NCI-H2171 treated with DMSO at 0.1 percent for 48 hours (cell line): ENCODE data around the gene LCT.
"Not testable (repeated sequence)": the region's sequence is repeated elsewhere in the genome, so short reads cannot be mapped to it uniquely, and the experiment has no call there.

ENCODE experiments used
- DNase-seq: peaks from one replicate; lab custom pipeline; 2025; lab: John Stamatoyannopoulos, UW

The LCT gene

GRCh38 chr2:135797497-135798274 is 39.3 kb downstream of the LCT start:
- peak; percentile 79 for DNase-seq

DNA sequence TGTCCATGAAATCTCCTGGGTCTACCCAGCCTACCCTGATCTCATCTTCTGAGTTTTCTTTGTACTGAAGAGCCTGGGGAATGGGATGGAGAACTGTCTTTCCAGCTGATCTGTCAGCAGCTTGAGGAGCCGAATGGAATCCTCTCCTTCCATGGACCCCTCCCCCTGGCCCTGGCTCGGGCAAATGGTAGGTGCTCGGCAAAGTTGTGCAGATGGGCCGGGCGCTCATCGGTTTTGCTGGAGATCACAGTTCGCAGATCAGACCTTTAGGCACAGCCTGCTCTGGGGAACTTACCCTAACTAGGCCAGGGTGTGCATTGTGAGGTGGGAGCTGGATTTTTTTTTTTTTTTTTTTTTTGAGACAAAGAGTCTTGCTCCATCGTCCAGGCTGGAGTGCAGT is 40.4 kb downstream of the LCT start:
- no peak for DNase-seq

- not testable (repeated sequence) for DNase-seq
Observed at GRCh38 chr2:135795641-135796040, 41.3 kb downstream of the LCT start.

DNA sequence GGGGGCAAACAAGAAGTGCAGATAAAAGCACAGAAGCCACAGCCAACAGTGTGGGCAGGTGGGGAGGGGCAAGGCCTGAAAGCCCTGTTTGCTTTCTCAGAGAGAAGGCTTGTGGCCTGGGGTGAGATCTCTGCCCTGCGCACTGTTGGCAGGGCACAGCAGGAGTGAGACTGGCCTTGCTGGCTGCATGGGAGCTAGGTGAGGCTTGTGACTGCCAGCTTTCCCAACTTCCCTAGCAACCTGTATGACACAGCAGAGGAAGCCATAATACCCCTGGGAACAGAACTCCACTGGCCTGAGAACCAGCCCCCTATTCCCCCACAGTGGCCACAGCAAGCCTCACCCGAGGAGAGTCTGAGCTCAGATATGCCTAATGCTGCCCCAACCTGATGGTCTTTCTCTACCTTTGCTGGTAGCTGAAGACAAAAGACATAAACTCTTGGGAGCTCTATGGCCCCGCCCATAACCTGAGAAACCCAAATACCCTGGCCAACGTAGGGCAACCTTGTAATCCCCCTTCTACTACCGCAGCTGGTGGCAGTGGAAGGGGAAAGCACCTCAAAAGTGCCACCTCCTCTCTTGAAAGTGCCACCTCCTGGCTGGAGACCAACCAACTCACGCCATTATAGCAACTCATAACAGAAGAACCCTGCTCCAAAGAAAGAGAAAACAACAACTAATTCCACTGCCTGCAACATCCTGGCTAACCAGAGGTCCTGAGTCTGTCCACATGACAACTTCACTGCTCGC is 44.4 kb downstream of the LCT start:
- DNase-seq: no peak

- no peak for DNase-seq
Observed at GRCh38 chr2:135791418-135792190, 45.4 kb downstream of the LCT start.

GRCh38 chr2:135790423-135790822 is 46.6 kb downstream of the LCT start:
- no peak for DNase-seq

- DNase-seq: no peak
Observed at GRCh38 chr2:135786823-135787222, 50.2 kb downstream of the LCT start.

GRCh38 chr2:135785032-135785431 is 52.0 kb downstream of the LCT start:
- no peak for DNase-seq

GRCh38 chr2:135783439-135783838 is 53.5 kb downstream of the LCT start:
- no peak for DNase-seq

GRCh38 chr2:135782231-135782630 is 54.8 kb downstream of the LCT start:
- no peak for DNase-seq

DNA sequence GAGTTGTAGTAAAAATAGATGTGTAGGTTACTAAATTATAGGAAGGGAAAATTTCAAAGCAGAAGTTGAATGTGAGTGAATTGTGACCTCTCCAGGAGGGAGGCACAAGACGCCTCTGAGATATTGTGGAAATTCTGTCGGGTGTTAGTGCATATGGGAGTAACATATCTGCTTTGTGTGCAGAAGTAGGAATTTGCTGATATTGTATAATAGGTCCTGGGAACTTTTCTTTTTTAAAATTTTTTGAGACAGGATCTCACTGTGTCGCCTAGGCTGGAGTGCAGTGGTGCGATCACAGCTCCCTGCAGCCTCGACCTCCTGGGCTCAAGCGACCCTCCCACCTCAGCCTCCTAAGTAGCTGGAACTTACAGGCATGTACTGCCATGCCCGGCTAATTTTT is 60.6 kb downstream of the LCT start:
- DNase-seq: no peak

DNA sequence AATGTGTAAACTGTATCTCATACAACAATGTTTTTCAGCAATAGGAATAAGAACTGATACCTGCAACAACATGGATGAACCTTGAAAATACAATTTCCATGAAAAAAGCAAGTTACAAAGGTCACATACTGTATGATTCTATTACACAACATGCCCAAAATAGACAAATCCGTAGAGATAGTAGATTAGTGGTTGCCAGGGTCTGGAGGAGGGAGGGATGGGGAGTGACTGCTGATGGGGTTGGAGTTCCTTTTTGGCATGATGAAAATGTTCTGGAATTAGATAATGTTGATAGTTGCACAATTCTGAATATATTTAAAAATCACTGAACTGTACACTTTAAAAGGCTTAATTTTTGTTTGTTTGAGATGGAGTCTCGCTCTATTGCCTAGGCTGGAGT is 61.6 kb downstream of the LCT start:
- no peak for DNase-seq

DNA sequence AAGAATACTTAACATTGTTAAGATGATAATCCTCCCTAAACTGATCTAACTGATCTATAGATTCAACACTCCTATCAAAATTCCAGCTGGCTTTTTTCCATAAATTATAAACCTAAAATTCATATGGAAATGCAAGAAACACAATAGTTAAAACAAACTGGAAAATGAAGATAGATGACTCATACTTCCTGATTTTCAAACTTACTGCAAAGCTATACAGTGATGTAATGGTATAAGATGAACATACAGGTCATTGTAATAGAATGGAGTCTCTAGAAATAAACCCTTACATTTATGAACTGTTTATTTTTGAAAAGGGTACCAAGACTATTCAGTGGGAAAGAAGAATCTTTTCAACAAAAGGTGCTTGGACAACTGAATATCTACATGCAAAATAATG is 63.1 kb downstream of the LCT start:
- no peak for DNase-seq

DNA sequence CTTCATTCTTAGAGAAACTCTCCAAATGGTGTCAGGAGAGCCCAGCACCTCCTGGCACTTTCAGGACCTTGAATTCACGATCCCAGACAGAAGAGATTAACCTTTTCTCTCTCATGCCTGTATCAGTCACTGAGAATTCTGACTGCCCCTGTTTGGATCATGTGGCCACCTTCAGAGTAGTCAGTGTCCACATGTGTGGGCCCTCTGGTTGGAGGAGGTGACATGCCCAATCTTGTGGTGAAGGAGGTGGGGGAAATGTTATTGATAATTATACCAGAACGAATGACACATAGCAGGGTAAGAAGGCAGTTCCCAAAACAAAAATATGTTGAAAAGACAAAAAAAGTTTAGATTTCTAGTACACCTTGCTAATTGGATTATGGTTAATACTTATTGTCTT is 63.7 kb downstream of the LCT start:
- no peak for DNase-seq

- DNase-seq: no peak
Observed at GRCh38 chr2:135768863-135769262, 68.1 kb downstream of the LCT start.

DNA sequence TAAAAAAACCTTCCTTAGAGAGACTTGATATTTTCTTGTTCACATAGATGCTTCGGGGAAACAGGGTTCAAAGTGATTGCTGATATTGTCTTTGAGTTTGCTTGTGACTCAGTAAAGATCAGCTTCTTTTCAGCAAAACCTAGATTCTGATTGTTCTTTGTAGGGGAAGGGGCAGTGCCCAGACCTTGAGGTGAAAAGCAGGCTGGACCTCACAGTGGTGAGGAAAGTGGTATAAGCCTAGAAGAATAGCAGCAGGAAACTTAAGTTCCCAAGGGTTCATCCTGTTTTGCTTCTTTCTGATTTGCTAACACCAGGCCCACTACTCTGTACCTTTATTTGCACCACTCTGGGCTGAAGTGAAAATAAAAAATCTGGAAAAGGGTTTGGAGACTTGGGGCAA is 74.5 kb downstream of the LCT start:
- no peak for DNase-seq

DNA sequence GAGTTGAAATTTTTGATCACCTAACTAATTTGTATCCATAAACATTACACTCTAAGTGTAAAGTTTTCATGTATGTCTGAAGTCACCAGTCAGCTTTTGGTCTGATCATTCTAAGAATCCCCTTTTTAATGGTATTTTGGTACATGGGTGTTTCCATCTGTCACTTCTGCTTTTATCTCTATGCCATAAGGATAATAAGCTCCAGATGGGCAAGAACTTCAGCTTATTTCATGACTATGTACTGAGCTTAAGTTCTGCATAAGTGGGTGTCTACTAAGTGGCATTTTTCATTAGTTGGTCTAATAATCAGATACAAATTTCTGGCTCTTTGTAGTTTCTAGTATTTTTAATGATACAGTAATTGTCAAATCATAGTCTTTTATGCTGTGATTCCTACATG is 75.0 kb downstream of the LCT start:
- DNase-seq: peak; percentile 24

GRCh38 chr2:135756692-135757091 is 80.3 kb downstream of the LCT start:
- DNase-seq: no peak

- DNase-seq: no peak
Observed at GRCh38 chr2:135755573-135755972, 81.4 kb downstream of the LCT start.

DNA sequence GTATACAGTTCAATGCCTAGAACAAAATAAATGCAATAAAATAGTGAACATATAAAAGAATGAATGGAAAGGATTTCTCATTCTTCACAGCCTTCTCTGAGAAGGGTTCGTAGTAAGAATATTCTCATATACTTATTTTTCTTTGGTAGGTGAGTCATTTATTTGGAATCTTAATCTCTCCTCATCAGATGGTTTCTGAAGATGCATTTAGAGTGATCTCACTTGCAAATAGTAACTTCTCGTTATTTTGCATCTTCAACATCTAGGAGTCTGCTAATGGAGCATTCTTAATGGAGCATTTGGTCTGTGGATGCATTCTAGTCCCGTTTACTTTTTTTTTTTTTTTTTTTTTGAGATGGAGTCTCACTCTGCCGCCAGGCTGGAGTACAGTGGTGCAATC is 91.4 kb downstream of the LCT start:
- DNase-seq: no peak

DNA sequence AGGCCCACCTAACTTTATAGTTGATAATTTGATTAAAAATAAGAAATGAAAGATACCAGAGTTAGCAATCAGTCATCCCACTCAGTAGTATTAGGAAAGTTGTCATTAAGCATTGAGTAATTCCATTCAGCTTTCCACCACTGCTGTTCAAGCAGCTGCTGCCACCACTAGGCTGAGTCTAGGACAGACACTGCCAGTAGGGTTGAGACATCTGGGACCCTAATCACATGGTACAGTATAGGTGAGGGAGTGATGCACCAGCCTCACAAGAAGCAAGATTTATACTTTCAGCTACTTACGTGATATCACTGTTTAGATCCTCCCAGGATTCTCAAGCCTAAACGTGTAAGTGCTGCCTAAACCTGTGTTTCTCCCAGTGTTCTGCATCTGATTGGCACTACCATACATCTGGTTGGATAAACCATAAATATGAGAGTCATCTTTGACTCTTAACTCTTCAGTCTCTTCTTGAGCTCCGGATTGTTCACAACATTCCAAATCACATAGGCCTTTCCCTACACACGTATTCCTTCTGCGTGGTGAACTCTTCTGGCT is 92.1 kb downstream of the LCT start:
- peak; percentile 49 for DNase-seq

- no peak for DNase-seq
Observed at GRCh38 chr2:135743860-135744259, 93.1 kb downstream of the LCT start.
